NCI-H1092 treated with DMSO at 0.1 percent for 48 hours (cell line): ENCODE data around the gene MLLT1.

Source experiments
- DNase-seq: peaks from one replicate; lab custom pipeline; 2025; lab: John Stamatoyannopoulos, UW

The MLLT1 gene

GRCh38 chr19:6275170-6275744, 4.5 kb downstream of the MLLT1 start:
- no peak for DNase-seq

DNA sequence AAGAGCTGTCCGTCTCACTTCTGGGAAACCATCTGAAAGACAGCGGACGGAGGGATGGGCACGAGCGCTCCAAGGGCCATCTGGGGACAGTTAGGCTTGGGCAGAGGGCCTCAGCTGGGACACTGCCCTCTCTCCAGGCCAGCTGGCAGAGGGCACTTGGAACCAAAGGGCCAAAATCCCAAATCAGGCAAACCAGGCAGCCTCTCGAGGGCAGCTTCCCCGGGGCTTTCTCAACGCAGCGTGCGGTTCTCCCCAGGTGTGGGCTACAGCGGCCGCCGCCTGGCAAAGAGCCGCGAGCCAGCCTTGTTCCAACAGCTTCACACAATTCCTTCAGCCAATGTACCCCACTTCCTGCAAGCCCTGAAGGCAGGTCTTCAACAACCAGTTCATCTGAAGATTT, 5.0 kb downstream of the MLLT1 start:
- DNase-seq, result no peak

DNA sequence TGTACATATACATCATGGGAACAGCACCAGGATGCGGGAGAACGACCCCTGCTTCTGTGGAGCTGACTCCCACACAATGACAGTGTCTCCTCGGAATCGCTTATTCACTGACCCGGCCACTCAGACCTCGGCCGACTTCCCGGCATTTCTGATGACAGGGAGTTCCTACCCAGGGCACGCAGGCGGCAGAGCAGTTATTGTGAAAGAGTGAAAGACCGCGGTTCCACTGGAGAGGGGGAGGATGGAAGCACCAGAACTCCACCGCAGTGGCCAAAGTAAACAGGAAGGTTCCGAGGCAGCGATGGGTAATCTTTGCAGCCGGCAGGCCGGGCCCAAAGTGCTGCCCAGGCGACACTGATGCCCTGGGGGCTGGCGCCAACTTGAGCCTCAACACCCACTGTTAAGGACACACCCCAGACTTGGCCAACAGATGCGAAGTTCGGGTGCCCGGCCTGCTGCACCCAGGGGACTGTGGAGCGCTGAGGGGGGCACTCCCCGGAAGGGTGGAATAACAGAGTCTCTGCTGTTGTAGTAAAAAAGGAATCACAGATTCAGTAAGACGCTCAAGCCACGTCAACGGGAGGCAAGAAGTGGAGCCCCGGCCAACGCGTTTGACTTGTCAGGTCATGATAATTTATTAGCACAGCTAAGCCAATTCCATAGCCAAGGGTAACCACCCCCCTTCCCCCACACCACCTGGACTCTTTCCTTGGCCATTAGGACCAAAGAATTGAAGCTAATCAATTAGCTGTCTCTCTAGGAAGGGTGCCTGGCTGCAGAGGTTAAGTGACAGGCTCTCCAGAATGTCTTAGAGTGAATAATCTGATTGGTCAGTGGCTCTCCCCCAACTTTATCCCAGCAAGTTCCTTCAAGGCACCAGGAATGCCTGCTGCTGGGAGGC, 5.8 kb downstream of the MLLT1 start:
- DNase-seq, result no peak

DNA sequence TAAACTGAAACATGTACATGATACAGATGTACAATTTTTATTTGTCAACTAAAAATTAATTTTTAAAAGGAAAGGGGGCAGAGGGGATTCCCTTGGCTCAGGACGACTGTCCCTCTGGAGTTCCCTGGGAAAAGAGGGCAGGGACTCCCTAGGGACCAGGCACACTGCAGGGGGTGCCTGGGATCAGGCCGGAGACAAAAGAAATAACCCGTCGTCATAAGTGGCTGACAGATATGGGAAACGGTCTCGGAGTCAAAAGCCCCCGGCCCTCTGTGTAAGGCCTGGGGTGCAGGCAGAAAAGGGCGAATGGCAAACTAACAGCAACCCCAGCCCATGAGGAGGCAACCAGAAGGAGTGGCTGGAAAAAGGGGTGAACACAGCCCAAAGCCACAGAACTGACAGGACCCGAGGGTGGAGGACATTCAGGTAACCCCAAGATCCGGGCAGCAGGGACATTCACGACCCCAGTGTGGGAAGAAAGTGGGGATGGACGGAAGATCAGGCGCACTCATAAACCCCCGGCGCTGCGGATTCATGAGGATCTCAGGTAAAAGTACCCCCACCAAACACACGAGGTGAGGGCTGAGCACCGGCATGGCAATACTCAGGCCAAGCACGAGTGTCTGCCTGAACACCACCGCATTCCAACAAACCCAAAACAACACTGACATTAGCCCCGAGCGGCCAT, 6.7 kb downstream of the MLLT1 start:
- peak; percentile 12 for DNase-seq

DNA sequence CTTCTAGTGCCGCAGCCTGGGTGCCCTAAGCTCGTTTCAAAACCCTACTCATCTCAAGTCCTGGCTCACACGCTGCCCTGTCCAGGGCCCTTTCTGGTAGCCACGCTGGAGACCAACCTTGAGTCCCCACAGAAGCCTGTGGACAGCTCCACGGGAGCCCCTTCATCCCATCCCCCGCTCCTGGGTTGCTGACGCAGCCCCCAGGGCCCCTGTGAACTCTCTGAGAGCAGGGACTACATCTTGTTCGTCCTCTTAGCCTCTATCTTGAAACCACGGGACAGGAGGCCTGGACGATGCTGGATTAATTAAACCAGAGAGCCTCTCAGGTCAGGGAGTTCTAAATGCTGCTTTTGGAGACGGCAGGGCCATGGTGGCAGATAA, 7.4 kb downstream of the MLLT1 start:
- no peak for DNase-seq

DNA sequence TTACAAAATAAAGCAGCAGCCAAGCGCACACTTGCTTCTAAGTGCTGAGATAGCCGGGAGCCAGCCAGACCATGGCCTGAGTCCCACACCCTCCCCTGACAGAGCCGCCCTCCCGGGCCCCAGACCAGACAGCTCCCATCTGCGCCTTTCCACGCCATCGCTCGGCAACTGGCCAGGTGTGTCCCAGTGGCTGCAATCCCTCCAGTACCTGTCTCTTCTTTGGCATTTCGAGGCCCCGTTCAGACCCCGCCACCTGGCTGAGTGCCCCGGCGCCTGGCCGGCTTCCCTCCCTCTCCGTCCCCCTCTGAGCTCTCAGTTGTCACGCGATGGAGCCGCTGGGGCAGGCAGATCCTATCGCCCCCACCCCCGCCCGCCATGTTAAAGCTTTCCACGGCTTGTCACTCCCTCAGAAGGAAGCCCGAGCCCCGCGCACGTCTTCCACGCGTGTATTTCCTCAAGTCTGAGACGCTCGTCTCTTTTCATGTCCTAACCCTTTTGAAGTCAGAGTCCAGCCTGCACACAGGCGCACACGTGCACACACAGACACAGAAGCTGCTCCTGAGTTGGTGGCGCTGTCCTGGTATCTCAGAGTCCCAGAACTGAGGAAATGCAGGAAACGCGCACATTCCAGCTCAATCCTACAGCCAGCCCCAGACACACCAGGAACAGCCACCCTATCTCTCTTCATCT, 7.9 kb downstream of the MLLT1 start:
- peak; percentile 81 for DNase-seq

DNA sequence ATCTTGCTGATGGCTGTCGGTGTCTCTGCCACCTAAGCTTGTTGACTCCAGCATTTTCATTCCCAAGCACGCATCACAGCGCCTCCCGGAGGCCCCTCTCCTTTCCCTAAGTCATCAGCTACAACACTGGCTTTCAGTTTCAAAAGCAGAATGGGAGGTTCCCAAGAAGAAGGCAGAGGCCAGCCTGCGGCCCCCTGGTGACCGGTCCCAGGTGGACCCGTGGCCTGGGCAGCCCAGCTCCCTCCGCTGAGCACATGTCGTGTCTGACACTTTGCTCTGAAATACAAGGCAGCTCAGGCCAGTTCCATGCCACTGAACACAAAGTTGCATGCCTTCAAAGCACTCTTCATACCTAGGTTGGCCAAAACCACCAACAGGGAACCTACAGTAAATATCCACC, 8.5 kb downstream of the MLLT1 start:
- DNase-seq, result no peak

DNA sequence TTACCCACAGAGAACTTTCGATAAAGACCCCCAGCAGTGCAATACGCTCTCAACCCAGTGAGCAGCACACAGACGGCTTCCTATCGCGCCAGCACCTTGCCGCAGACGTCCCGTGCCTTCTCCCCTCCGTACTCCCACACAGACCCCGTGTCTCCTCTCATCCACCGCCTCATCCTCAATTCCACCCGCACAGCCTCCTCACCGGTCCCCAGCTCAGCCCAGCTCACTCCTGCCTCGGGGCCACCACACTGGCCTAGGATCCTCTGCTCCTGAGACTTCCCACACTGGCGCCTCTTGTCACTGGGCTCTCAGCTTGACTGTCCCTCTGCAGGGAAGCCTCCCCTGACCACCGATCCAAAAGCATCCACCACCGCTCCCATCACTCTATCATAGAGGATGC, 9.0 kb downstream of the MLLT1 start:
- DNase-seq, result no peak

DNA sequence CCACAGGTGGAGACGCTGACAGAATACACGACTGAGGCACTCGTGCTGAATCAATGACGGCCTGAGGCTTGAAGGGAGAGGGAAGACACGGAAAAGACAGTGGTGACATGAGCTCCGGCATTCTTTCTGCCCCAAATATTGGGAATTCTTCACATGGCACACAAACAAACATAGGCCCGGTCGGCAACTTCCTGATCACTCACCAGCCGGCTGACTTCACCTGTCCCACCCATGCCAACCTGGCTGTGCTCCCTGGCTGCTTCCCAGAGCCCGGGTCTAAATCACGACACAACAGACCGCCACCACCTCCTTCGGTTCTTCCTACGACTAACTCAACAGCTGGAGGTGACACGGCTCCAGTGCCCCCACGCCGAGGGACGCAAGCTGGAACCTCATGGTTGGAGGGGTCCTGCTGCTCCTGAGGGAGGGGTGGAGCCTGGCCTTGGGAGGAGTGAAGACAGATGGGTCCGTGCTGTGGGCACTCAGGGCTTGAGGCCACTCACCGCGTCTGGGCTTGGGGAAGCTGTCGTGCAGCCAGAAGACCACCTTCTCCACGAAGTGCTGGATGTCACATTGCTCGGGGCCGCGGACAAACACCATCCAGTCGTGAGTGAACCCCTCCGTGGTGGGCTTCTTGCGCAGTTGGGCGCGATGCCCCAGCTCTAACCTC, 9.6 kb downstream of the MLLT1 start:
- DNase-seq, result no peak

- no peak for DNase-seq
These were observed 10.5 kb downstream of the MLLT1 start for GRCh38 chr19:6269101-6269886.

- DNase-seq, result no peak
These were observed 11.4 kb downstream of the MLLT1 start for GRCh38 chr19:6268382-6268771.

- no peak for DNase-seq
These were observed 12.0 kb downstream of the MLLT1 start for GRCh38 chr19:6267552-6268381.

DNA sequence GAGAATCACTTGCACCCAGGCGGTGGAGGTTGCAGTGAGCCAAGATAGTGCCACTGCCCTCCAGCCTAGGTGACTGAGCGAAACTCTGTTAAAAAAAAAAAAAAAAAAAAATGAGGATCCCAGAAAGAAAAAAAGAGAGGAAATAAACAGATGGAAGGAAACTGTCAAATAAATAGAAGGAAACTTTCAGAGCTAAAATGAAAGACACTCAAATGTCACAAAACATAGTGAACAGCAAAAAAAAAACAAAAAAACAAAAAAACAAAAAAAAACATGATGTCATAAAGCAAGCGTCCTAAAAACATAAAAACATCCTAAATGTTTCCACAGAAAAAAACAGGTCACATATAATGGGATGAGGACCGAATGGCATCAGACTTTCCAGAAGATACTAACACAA, 15.0 kb downstream of the MLLT1 start:
- DNase-seq, result no peak

DNA sequence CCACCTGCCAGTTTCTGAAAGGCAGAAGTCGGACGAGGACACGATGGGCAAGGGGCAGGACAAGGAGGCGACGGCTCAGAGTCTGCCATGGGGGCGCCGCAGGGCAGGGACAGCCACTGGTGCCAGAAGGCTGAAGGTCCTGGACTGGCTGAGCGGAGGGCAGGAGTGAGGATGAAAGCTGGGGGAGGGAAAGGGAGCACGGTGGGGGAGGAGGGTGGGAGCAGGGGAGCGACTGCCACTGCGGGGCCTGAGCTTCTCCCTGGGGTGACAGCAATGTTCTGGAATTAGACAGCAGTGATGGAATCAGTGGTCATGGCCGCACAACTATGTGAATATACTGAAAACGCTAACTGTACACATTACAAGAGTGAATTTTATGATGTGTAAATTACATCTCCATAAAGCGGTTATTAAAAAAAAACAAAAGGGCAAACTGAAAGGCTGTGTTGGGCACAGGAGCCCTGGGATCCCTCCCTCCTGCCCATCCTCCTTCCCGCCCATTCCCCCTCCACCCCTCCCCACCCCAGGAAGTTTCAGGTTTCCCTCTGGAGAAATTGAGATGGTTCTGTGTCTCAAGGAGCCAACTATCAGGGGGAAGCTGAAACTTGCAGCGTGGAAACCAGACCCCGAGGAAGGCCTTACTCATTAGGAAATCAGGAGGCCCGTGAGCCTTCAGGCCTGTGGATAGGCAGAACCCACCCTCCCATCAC, 15.9 kb downstream of the MLLT1 start:
- no peak for DNase-seq

GRCh38 chr19:6263306-6263705, 16.5 kb downstream of the MLLT1 start:
- DNase-seq, result no peak

DNA sequence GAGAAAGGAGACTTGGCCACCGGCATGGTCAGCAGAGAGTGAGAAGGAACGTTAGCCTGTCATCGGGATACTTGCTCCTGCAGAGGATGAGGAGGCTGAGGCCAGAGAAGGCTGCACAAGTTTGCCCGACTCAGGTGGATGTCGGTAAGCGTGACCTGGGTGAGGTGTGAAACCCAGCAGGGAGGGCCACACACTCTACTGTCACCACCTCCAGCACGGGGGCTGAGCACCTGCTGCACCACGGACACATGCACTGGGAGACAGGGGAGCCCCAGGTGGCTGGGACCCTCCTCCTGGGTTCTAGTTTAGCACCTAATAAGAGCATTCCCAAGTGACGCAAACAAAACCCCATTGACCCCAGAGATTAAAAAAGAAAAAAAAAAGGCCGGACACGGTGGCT, 17.3 kb downstream of the MLLT1 start:
- no peak for DNase-seq

- no peak for DNase-seq
These were observed 17.9 kb downstream of the MLLT1 start for GRCh38 chr19:6261883-6262282.

GRCh38 chr19:6260912-6261650, 18.7 kb downstream of the MLLT1 start:
- DNase-seq, result no peak

DNA sequence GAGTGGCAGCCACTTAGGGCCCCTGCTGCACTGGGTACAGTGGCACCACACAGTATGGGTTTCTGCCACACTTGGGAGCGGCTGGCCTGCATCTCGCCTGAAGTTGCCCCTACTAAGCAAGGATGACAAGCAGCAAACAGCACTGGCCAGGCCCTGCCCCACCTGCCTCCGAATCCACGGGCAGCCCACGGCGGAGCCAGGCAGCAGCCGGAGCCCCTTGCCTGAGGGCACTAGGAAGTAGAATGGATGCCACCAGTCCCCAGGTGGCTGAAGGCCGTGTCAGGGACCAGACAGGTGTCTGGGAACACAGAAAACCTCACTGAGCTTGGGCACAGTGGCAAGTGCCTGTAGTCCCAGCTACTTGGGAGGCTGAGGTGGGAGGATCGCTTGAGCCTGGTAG, 19.4 kb downstream of the MLLT1 start:
- DNase-seq, result no peak
